ENCODE measurements around the gene B4GALT5.

B4GALT5 gene

DNA sequence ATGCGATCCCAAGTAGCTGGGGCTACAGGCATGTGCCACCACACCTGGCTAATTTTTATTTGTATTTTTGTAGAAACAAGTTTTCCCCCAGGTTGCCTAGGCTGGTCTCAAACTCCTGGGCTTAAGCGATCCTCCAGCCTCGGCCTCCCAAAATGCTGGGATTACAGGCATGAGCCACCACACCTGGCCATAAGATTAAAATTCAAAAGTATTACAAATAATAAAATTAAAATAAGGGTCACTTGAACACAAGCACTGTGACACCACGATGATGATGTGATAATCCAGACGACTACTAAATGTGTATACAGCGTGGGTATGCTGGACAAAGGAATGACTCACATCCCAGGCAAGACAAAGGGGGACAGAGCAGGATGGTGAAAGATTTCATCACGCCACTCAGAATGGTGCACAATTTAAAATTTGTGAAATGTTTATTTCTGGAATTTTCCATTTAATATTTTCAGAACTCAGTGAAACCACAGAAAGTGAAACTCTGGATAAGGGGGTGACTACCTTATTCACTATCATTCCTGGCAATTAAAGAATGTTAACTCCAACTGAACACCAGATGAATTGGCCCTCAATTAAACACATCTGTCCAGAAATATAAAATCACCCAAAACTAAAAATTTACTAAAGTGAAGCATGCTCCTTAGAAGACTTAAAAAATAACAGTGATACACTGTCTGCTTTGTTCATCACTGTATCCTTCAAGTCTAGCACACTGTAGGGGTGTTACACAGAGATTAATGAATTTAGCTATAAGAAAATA is 13.1 kb downstream of the B4GALT5 start:
- peak; percentile 89 for DNase-seq (ENCODE audit: low spot score)

DNA sequence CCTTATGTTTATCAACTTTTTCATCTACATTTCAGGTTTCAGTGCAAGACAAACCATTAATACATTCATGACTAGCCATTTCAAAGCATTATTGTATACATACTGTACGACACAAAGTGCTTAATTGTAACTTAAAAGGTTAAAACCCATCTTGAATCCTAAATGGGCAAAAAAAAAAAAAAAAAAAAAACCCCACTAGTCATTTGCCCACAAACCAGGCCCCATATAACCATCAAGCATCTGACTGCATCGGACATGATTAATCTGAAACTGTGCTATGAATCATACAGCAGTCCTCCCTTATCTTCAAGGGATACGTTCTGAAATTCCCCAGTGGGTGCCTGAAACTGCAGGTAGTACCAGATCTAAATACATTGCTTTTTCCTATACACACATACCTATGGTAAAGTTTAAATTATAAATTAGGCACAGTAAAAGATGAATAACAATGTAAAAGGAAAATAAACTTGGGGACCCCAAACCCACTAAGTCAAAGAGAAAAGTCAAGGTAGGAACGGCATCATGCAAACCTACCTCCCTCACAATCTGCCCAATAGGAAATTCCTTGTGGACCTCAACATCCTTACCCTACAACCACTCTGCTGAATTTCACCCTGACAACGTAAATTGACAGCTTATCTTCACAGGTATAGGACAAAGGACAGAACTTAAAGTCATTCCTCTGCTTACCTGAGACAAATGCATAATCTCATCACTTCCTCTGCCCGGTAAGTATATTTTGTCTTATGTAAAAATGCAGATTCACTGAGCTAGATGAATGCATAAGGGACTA is 14.3 kb downstream of the B4GALT5 start:
- DNase-seq (ENCODE audit: low spot score): peak; percentile 87

DNA sequence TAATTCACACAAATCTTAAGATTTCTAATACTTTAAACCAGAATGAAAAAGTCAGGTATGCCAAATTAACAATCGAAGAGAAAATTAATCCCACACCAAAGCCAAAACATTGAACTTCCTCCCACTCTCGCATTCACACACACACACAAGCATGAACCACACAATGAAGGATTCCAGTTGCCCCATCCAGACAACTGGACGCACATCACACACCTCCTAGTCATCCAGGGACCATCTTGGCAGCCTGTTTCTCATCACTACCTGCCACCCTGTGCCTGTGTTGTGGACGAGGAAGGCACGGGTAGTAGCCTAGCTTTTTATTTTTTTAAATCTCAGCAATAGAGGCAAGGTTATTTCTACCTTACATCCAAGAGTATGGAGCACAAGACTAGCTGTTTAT is 15.2 kb downstream of the B4GALT5 start:
- no peak for DNase-seq (ENCODE audit: low spot score)

DNA sequence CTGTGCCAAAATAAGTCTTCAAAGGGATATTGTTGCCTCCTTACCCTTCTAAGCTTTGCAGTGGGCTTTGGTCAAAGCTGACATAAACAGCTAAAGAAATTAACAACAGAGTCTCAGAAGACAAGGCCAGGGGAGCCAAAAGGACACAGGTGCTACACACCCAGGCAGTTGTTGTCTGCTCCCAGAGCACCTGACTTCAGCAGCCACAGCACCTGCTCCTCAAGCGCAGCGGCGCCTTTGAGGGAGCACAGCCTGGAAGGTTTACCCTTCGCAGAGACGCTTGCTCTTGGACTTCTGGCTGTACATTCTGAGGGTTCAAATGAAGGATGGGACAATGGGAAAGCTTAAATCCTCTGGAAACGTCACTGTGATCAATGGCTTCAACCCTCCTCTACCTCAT is 16.6 kb downstream of the B4GALT5 start:
- no peak for DNase-seq (ENCODE audit: low spot score)

DNA sequence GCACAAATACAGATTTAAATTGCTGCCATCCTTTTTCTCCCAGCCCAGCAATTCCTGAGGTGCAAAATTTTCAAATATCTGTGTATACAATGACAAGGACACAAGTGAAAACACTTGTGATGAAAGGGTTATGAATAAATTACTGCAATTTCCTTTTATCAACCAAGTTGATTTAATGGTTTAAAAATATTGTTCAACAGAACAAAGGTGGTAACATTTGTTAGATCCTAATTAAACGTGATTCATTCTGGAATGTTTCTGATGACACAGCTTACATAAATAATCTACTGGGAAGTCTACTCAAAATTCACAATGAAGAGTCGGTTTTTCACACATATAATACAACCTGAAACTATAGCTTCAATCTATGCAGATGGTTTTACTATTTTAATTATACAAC is 17.1 kb downstream of the B4GALT5 start:
- DNase-seq (ENCODE audit: low spot score): no peak

DNA sequence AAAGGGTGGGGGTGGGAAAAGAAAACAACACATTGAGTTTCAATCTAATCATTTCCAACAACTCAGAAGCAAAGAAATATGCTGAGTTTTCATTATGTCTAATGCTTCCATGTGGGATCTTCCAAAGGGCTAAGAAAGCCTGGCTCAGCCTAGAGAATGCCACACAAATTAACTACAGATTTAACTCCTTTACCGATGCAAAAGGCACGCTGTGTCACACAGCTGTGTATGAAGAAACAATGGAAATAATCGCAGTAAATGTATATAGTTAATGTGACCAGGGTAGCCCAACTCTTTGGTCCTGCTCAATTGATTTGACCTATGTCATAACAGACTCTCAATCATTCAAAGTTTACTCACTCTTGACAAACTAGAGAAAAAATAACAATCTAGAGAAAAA is 17.8 kb downstream of the B4GALT5 start:
- no peak for DNase-seq (ENCODE audit: low spot score)

DNA sequence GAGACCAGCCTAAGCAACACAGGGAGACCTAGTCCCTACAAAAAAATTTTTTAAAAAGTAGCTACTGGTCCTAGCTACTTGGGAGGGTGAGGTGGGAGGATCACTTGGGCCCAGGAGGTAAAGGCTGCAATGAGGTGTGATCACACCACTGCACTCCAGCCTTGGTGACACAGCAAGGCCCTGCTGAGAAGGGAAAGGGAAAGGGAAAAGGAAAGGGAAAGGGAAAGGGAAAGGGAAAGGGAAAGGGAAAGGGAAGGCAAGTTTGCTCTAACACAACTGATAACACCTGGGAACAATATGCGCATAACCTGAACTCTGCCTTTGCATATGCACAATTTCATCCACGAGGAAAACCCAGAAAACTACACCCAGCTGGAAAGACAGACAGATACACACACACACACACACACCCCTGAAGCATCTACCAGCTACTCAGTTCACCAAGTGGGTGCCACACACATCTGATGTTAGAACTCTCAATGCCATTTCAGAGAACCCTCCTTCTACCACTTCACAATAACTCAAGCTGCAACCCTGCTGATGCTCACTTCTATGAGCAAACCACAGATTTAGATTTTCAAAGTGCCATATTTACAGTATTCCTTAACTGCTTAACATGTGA is 19.1 kb downstream of the B4GALT5 start:
- no peak for DNase-seq (ENCODE audit: low spot score)

DNA sequence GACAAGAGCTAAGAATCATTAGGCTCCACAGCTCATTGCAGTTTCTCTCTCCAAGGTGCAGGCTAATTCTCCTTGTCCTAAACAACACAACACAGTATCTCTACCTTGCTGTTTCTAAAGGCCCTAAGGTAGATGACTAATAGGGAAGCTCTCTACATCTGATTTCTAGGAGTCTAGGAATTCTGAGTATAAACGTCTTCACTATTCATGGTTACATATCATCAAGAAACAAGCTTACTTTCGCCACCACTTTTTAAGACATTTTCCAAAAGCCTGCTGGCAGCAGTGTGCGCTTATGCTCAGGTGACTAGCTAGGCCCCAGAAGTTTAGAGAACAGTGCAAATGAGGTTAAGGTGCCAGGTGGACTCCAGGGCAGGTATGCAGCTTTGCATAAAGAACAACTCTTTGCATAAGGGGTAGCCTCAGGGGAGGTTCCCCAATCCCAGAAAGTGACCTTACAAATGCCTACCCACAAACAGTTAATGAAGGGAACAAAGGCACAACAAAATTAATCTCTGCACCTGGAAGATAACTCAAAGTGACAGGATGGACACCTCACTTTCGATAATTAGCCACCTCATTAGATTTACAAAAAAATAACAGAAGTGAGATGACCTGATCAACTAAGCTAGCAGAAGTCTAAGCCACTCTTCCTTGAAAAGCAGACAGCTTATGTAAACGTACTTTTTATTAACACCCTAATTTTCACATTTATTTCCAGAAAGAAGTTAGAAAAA is 20.1 kb downstream of the B4GALT5 start:
- no peak for DNase-seq (ENCODE audit: low spot score)

DNA sequence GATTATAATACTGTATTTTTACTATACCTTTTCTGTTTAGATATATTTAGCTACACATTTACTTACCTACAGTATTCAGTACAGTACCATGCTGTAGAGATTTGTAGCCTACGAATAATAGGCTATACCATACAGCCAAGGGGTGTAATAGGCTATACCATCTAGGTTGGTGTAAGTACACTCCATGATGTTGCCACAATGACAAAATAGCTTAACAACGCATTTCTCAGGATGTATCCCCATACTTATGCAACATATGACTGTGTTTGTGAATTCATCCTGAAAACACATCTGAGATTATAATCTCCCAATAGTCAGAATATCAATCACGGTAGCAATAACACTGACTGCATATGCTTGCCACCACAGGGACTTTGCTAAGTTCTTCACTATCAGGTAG is 20.7 kb downstream of the B4GALT5 start:
- DNase-seq (ENCODE audit: low spot score): no peak

DNA sequence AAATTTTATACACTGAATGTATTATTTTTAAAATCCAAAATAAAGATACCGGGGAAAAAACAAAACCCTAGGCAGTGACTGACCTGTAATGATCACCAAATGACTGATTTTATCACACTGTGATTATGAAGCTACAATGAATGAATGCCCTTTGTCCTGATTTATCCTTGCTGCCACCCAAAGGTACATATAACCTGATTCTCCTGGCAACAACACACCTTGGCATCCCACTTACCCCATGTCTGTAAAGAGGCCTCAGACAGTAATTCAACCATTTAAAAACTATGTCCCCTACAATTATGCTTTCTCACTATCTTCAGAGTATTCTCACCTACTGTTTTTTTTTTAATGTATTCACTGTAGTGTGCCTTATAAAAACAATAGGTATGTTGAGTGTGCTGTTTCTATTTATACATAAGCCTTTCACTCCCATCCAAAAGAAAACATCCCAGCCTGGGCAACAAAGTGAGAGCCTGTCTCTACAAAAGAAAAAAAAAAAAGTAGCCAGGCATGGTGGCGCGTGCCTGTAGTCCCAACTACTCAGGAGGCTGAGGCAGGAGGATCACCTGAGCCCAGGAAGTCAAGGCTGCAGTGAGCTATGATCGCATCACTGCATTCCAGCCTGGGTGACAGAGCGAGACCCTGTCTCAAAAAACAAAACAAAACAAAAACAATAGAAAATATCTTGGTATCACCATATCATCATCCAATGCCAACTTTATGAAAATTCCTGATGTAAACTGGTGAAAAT is 21.7 kb downstream of the B4GALT5 start:
- DNase-seq (ENCODE audit: low spot score): no peak

DNA sequence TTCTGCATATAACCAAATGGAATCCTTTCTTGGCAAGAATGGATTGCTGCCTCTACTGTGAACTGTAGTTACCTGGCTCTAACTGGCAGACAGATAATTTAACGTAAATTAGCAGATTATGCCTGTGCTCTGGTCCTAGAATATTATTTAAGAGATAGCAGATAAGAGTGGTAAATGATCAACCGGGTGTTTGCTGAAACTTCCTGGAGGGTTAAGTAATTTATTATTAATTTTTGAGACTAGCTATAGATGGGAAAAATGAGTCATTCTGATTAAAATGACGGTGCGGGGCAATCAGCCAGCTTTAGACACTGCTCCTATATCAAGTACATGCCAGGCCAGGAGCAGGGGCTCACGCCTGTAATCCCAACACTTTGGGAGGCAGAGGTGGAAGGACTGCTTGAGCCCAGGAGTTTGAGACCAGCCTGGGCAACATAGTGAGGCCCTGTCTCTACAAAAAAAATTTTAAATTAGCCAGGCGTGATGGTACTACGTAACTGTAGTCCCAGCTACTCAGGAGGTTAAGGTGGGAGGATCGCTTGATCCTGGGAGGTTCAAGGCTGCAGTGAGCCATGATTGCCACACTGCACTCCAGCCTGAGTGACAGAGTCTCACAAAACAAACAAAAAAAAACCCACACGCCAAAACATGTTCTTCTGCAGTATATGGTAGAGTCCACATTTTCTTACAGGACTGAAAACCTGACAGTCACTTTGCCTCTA is 22.6 kb downstream of the B4GALT5 start:
- no peak for DNase-seq (ENCODE audit: low spot score)

DNA sequence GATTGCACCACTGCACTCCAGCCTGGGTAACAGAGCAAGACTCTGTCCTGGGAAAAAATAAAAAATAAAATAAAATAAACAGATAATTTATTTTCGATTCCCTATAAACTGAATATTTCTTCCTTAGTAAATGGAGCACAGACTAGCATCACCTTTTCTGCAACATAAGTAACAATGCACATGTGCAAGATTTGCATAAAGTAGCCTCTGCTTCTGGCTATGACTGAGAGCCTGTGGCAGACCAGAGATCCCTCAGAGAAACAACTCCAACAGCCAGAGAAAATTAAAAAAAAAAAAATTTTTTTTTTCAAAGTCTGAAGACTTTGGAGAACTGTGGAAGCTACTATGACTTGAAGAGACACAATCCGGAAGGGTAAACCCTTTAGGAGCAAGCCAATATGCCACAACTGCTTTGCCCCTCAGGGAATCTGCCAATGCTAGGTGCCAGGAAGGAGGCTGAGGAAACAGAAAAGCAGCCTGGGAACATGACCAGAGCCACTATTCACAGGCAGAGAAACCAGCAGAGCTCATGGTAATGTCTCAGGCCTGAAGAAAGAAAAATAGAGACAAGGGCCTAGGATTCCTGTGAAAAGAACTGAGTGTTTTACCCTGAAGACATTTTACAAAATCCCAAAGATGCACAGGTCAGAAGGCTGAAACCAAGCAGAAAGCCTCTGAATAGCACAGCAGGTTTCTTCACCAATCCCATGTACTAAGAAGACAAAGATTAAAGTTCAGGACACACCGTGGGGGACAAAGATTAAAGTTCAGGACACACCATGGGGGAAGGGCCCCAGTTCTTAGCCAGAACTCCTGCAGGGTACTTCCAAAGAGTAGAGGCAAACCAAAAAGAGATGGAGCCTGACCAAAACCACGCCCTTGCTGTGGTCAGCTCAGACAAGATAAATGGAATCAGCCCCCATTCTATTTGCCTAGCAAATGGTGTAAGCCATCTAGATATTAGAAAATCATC is 25.8 kb downstream of the B4GALT5 start:
- DNase-seq (ENCODE audit: low spot score): no peak

DNA sequence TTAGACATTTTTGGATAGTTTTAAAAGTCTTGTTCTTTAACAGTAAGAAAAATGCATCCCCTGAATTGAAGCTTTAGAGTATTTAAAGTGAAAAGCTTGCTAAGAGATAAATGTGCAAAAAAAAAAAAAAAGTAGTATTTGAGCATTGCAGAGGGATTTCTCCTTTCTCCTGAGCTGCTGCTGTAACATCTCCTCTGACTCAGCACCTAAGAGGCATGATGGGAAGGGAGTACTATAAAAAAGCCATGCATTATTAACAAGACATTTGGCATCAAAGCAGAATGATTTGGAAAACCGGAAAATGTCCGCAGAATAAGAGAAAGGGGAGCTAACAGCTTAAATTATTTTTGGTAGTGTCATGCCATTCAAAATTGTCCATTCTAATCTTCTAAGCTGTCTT is 27.9 kb downstream of the B4GALT5 start:
- no peak for DNase-seq (ENCODE audit: low spot score)

DNA sequence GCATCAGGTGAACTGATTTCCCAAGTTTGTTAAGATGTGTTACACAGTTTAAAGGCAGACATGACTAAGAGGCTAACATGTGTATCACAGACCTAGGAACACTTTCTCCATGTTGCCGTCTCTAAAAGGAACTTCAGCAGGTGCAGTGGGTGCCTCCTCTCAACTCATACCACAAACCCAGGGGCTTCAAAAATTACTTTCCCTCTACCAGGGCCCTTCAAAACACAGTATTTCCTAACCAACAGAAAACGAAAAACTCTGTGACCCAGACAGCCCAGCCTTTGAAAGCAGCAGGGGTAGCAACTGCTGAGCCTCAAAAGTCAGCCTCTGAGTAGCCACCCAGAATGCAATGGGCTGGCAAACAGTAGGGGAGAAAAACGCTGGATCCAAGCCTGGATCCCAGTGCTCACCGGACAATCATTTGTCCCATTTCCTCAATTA is 28.5 kb downstream of the B4GALT5 start:
- DNase-seq (ENCODE audit: low spot score): no peak

DNA sequence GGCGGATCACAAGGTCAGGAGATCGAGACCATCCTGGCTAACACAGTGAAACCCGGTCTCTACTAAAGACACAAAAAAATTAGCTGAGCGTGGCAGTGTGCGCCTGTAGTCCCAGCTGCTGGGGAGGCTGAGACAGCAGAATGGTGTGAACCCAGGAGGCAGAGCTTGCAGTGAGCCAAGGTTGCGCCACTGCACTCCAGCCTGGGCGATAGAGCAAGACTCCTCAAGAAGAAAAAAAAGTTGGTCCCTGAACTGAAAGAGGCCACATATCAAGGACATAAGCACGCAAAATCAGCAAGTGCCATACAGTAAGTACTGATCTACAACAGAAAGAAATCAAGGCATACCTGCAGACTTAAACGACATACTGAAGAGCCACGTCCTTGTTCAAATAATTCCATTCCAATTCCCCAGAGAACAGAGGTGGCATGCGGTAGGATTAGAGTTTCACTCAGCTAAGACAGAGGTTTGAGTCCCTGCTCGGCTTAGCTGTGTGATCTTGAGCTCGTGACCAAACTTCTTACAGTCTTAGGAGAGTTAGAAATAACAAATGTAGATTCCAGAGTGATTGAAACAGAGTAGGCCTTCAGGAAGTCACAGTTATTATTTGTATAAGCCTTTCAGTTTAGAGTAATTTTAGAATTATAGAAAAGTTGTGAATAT is 29.2 kb downstream of the B4GALT5 start:
- DNase-seq (ENCODE audit: low spot score): no peak

DNA sequence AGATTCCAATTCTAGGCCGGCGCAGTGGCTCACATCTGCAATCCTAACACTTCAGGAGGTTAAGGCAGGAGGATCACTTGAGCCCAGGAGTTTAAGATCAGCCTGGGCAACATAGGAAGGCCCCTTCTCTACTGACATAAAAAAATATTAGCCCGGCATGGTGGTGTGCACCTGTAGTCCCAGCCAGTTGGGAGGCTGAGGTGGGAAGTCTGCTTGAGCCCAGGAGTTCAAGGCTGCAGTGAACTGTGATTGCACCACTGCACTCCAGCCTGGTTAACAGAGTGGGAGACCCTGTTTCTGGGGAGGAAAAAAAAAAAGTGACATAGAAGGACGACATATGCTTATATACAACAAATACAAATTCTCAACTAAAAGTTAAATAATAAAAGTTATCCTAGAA is 30.9 kb downstream of the B4GALT5 start:
- DNase-seq (ENCODE audit: low spot score): no peak

DNA sequence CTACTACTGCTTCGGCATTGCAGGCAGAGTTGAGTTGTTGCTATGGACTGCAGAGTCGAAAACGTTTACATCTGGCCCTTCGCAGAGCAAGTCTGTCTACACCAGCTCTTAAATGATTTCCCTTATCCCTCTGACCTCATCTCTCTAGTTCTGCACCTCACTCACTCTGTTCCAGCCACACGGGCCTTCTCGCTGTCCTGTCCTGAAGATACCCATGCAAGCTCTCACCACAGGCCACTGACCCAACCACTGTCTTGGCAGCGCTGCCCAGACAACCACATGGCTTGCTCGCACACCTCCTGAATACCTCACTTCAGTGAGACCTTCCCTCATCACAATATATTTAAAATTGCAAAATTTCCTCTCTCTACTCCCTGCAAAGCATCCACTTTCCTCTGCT is 31.4 kb downstream of the B4GALT5 start:
- DNase-seq (ENCODE audit: low spot score): no peak

DNA sequence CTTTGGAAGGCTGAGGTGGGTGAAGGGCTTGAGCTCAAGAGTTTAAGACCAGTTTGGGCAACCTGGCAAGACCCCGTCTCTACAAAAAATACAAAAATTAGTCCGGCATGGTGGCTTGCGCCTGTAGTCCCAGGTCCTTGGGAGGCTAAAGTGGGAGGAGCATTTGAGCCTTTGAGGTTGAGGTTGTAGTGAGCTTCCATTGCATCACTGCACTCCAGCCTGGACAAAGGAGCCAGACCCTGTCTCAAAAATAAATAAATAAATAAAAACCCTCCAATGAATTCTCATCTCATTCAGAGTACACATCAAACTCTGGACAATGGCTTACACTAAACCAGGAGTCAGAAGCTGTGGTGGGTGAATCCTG is 31.8 kb downstream of the B4GALT5 start:
- DNase-seq (ENCODE audit: low spot score): no peak

DNA sequence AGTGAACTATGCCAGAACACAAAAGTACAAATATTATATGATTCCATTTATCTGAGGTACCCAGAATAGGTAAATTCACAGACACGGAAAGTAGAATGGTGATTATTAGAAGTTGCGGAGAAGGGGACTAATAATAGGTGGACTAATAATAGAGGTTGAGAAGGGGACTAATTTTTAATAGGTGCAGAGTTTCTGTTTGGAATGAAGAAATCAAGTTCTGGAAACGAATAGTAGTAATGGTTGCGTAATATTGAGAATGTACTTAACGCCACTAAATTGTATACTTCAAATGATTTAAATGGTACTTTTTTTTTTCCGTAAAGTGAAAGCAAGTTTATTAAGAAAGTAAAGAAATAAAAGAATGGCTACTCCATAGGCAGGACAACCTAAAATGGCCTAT is 33.2 kb downstream of the B4GALT5 start:
- no peak for DNase-seq (ENCODE audit: low spot score)

All from RKO (cell line).